Head of caudate nucleus (tissue), 42 donors: Measurements from ENCODE around the gene LMAN2.
"Not testable (repeated sequence)": the region's sequence is repeated elsewhere in the genome, so short reads cannot be mapped to it uniquely, and the experiment has no call there.

Source experiments
- DNase-seq, 42 donors: peaks; one replicate each; pipeline versions ENCODE4 v3.0.0 to v3.0.0-alpha.2; 2020 to 2021; ENCODE audit warnings: mixed read lengths in 7 of 42
- intact Hi-C: fragments of 100-400 bp; cut with DNase I; formaldehyde crosslinking; loops from one replicate; pipeline ENCODE4 v1.15.0; 2022

LMAN2 gene

GRCh38 chr5:177367981-177368868 lies 16.8 kb upstream of the LMAN2 start:
- DNase-seq, result no peak
- intact Hi-C loops, result no loop called here

GRCh38 chr5:177367323-177367848 lies 15.9 kb upstream of the LMAN2 start:
- DNase-seq, result peak in 1 of 42 donors; percentile 54
- intact Hi-C loops, result no loop called here

GRCh38 chr5:177366528-177367322 lies 15.3 kb upstream of the LMAN2 start:
- intact Hi-C loops, result no loop called here
- peak in 39 of 42 donors; percentile 37 to 90 (median 71) for DNase-seq

GRCh38 chr5:177365845-177366527 lies 14.5 kb upstream of the LMAN2 start:
- intact Hi-C loops, result no loop called here

GRCh38 chr5:177364159-177364962 lies 12.9 kb upstream of the LMAN2 start:
- intact Hi-C loops, result no loop called here
- DNase-seq, result peak in 20 of 42 donors; percentile 24 to 77 (median 58)

More at GRCh38 chr5:177365845-177366527, 14.5 kb upstream of the LMAN2 start:
- peak in 4 of 42 donors; percentile 29 to 65 (median 46) for DNase-seq

- intact Hi-C loops, result no loop called here
- DNase-seq, result no peak
Measured at GRCh38 chr5:177363565-177363964, 12.1 kb upstream of the LMAN2 start.

GRCh38 chr5:177362610-177363507 lies 11.4 kb upstream of the LMAN2 start:
- peak in 41 of 42 donors; percentile 51 to 92 (median 80) for DNase-seq
- intact Hi-C loops, result no loop called here

- no peak for DNase-seq
- intact Hi-C loops, result no loop called here
Measured at GRCh38 chr5:177362292-177362609, 10.8 kb upstream of the LMAN2 start.

- DNase-seq, result peak in 20 of 42 donors; percentile 32 to 81 (median 54)
Measured at GRCh38 chr5:177361418-177362291, 10.2 kb upstream of the LMAN2 start.

GRCh38 chr5:177360740-177361139 lies 9.3 kb upstream of the LMAN2 start:
- not testable (repeated sequence) for DNase-seq

More at GRCh38 chr5:177361418-177362291, 10.2 kb upstream of the LMAN2 start:
- intact Hi-C loops, result no loop called here

GRCh38 chr5:177359860-177360259 lies 8.4 kb upstream of the LMAN2 start:
- intact Hi-C loops, result no loop called here
- DNase-seq, result peak in 10 of 42 donors; percentile 21 to 72 (median 61)

More at GRCh38 chr5:177360740-177361139, 9.3 kb upstream of the LMAN2 start:
- intact Hi-C loops, result not testable (repeated sequence)

- intact Hi-C loops, result no loop called here
- peak in 11 of 42 donors; percentile 44 to 64 (median 54) for DNase-seq
Measured at GRCh38 chr5:177359451-177359851, 8.0 kb upstream of the LMAN2 start.

- intact Hi-C loops, result no loop called here
- DNase-seq, result no peak
Measured at GRCh38 chr5:177358370-177358819, 6.9 kb upstream of the LMAN2 start.

GRCh38 chr5:177357459-177358351 lies 6.2 kb upstream of the LMAN2 start, which contains the start of gene RGS14:
Gene RGS14 (plus strand): TSS chr5:177357924. CDS start chr5:177358025, 101 bp downstream.
- intact Hi-C loops, result no loop called here

GRCh38 chr5:177357146-177357458 lies 5.6 kb upstream of the LMAN2 start:
- DNase-seq, result no peak
- intact Hi-C loops, result no loop called here

More at GRCh38 chr5:177357459-177358351, 6.2 kb upstream of the LMAN2 start, which contains the start of gene RGS14:
- peak in 28 of 42 donors; percentile 32 to 79 (median 52) for DNase-seq
